Retinal pigment epithelial cell (primary cell): ENCODE measurements around the gene MAN1A2.

Experiments
- DNase-seq: peaks from one replicate; pipeline ENCODE4 v3.0.0-alpha.2; 2010; ENCODE audit warnings: low read depth
- H3K4me3 ChIP-seq: 2 replicates; pipeline ENCODE4 v1.5.1; 2011; ENCODE audit warnings: mild to moderate bottlenecking, low read length, control low read depth, moderate library complexity
- TF ChIP-seq, protein P1 (sequence below): conservative IDR thresholded peaks from 2 replicates; pipeline ENCODE4 v1.5.1; 2011; ENCODE audit warnings: low read depth, low read length, control low read depth, inconsistent platforms

The MAN1A2 gene

DNA sequence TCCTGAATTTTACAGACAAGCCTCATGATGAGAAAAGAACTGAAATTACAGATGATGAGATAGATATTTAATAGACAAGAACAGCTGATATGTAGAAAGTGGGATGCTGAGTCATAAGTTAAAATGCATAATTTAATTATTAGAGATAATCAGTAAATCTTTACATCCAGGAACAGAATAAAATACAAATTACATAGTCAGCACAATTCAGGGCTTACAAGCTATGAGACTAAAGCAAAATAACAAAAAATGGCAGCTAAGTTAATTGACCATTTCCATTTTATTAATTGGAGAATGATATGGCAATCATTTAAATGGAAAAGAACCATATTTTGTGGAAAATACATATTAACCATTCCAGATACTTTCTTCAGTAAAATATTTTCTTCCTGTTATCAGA, 40.2 kb upstream of the MAN1A2 start:
- no peak for DNase-seq
- TF ChIP-seq, protein P1, sequence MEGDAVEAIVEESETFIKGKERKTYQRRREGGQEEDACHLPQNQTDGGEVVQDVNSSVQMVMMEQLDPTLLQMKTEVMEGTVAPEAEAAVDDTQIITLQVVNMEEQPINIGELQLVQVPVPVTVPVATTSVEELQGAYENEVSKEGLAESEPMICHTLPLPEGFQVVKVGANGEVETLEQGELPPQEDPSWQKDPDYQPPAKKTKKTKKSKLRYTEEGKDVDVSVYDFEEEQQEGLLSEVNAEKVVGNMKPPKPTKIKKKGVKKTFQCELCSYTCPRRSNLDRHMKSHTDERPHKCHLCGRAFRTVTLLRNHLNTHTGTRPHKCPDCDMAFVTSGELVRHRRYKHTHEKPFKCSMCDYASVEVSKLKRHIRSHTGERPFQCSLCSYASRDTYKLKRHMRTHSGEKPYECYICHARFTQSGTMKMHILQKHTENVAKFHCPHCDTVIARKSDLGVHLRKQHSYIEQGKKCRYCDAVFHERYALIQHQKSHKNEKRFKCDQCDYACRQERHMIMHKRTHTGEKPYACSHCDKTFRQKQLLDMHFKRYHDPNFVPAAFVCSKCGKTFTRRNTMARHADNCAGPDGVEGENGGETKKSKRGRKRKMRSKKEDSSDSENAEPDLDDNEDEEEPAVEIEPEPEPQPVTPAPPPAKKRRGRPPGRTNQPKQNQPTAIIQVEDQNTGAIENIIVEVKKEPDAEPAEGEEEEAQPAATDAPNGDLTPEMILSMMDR: no peak

DNA sequence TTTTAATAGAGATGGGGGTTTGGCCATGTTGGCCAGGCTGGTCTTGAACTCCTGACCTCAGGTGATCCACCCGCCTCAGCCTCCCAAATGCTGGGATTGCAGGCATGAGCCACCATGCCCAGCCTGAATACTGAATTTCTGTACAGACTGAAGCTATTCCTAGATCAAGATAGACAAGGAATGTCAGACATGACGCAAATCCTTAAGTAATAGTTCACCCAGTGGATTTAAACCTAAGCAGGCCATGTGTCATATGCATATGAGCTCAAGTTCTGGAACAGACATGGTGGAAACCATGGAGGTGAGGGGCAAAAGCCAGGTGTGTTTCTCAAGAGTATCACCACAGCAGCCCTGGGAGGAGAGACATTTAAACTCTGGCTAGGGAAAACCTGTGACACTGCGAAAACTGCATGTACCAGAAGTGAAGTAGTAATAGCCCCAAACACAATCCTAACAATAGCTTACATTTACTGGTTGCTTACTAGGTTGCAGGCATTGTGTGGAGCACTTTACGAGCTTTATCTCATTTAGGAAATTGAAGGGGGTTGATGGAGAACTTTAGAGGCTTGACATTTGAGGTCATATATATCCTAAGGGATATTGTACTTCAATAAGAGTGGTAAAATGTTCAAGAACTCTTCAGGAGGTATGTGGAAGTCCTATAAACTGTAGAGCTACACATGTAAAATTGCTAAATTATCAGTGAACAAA, 31.7 kb upstream of the MAN1A2 start:
- DNase-seq: no peak
- TF ChIP-seq, protein P1: no peak
- H3K4me3 ChIP-seq: no peak overlapping the region

More for the DNA sequence above, 40.2 kb upstream of the MAN1A2 start:
- H3K4me3 ChIP-seq: no peak overlapping the region

DNA sequence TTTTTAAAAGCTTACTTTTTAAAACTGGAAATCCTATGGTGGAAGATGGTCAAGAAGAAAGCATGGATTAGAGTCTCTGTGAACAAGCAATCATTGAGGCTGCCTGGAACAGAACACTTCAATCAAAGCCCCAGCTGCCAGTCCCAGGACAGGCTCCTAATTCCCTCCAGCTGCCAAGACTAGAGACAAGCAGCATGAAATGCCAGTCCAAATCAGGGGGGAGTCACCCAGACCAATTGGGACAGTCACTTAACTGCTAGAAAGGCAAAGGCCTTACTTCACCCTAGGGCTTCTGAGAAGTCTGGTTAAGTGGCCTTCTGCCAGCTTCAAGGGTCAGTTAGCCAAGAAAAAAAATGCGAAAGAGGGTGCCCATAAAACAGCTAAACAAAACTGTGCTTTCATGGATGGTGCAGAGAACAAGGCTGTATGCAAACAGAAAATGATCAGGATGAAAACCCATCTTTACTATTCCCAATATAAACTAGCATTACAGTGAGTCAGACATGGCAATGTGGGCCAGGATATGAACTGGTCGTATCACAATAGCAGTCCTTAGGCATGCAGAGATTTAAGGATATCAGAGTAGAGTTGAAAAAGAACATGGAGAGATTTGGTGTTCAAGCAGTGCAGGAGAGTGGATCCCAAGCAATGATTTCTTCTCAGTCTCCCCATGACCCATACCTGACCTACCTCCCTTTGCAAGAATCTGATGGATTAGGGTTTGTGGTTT, 31.0 kb upstream of the MAN1A2 start:
- TF ChIP-seq, protein P1: no peak
- H3K4me3 ChIP-seq: no peak overlapping the region
- DNase-seq: no peak

DNA sequence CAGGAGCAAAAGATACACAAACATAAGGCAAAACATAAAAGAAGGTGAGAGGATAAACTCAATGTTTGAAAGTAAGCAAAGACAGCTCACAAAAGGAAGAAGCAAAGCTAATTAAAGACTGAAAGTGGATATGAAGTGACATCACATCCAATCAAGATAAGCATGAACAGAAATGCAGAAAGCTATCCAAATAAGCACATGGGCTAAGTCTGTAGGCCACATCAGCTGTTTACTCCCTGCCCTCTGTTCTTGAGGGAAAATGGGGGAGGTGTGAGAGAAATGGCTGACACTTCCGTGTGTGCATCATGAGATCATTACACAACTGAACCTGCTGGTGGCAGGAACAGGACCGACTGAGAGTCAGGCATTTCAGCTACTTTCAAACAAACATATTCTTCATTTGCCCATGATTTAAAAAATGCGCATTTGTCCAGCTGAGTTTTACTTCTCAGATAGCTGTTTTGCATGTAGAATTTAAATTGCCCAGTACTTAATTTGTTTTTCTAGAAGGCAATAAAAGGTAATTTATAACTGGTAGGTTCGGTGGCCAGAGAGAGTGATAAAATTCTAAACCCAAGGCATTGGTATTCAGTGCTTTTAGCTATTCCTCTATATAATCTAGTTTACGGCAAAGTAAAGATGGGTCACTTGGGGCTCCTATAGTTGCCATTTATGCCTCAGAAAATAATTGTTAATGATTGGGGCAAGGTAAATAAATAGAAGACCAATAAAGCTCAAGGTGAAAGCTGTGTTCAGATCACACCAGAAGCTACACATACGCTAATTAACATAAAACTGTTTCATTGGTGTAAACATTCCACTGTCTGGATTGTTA, 27.2 kb upstream of the MAN1A2 start:
- DNase-seq: peak; percentile 80
- TF ChIP-seq, protein P1: no peak
- no peak overlapping the region for H3K4me3 ChIP-seq

DNA sequence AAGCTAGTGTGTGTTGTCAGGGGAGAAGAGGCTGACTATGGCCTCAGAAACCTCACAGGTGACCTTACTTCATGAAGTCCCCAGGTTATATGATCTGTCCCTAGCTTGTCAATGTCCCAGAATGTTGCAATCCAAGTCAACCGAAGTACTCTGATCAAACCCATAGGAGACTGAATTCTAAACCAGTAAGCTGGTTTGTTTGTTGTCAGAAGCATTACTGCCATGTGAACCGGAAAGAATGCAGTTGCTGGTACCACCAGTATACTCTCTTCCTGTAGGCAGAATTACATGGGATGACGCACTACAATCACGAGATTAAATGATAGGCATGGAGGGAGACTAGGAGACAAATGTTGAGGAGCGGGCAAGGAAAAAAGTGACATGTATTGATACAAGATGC, 26.1 kb upstream of the MAN1A2 start:
- no peak for DNase-seq
- no peak overlapping the region for H3K4me3 ChIP-seq
- TF ChIP-seq, protein P1: no peak

DNA sequence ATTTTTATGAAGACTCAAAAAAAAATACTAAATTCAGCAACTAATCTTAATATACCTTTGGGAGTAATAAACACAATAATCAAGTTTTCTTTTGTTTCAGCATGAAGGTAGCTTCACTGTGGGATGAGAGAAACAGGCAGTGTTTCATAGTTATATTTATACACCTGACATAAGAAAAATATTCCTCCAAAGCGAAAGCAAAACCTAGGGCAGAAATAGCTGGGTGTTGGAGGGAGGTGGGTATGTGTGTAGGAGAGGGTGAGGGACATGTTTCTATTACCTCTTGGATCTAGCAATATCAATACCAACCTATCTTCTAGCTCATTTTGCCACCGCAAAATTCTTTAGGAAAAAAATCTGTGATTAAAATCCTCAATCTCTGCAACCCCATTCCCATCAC, 24.9 kb upstream of the MAN1A2 start:
- no peak overlapping the region for H3K4me3 ChIP-seq
- TF ChIP-seq, protein P1: no peak
- no peak for DNase-seq
